Calu3 (cell line): Measurements from ENCODE around the gene SPTBN1. TPM values are rescaled to one million over a fixed set of nuclear protein-coding genes. Genes with fewer than 3 reads are reported as not detected.

Source experiments
- BruUV-seq: library from RNA; stranded (reverse); fragments of 400-500 nt; replicated peaks from 2 replicates; lab custom pipeline; 2021; lab: Mats Ljungman, UMichigan
- CTCF ChIA-PET: fragments of 300-600 bp; sonication (Branson Sonifier 250); formaldehyde crosslinking; loops from one replicate; lab custom pipeline; 2022; ENCODE audit warnings: antibody characterized with exemption; lab: Charles Lee
- DNase-seq: peaks from one replicate; pipeline ENCODE4 v3.0.0; 2022
- H3K27ac Mint-ChIP-seq: one replicate; pipeline ENCODE4 v1.8.0; 2022; ENCODE audit warnings: mixed read lengths; ENCODE audit not compliant: unreplicated experiment
- H3K27me3 Mint-ChIP-seq: one replicate; pipeline ENCODE4 v1.8.0; 2022; ENCODE audit warnings: mixed read lengths; ENCODE audit not compliant: unreplicated experiment
- H3K36me3 Mint-ChIP-seq: one replicate; pipeline ENCODE4 v1.8.0; 2022; ENCODE audit warnings: mild to moderate bottlenecking, moderate library complexity, mixed read lengths; ENCODE audit not compliant: insufficient read depth, unreplicated experiment
- H3K4me1 Mint-ChIP-seq: one replicate; pipeline ENCODE4 v1.8.0; 2022; ENCODE audit warnings: mild to moderate bottlenecking, low read depth, mixed read lengths; ENCODE audit not compliant: unreplicated experiment
- H3K4me3 Mint-ChIP-seq: one replicate; pipeline ENCODE4 v1.8.0; 2022; ENCODE audit warnings: mild to moderate bottlenecking, low read depth, moderate library complexity, mixed read lengths; ENCODE audit not compliant: unreplicated experiment
- H3K9me3 Mint-ChIP-seq: one replicate; pipeline ENCODE4 v1.8.0; 2022; ENCODE audit warnings: low read depth, mixed read lengths; ENCODE audit not compliant: unreplicated experiment
- CTCF ChIP-seq: fragments of 200-600 bp; IDR thresholded peaks from one replicate; pipeline ENCODE4 v1.8.0; 2022; ENCODE audit warnings: antibody characterized with exemption; ENCODE audit not compliant: unreplicated experiment
- intact Hi-C: fragments of 100-400 bp; cut with micrococcal nuclease; formaldehyde crosslinking; loops from one replicate; pipeline ENCODE4 v1.10.0; 2022; ENCODE audit not compliant: unreplicated experiment
- total RNA-seq: library from RNA; stranded (reverse); gene quantifications from 2 replicates; pipeline ENCODE4 v1.2.3, GENCODE V29; 2022

Gene SPTBN1
- total RNA-seq, 1 experiment from 2014 or later, result 611 TPM

GRCh38 chr2:54529935-54530334 is 73.8 kb downstream of the SPTBN1 start:
- Mint-ChIP-seq H3K4me1 (peaks cover 78% of the 10 kb centered on the region), H3K4me3 (no peak overlapping the region), H3K9me3 (no peaks in the 10 kb centered on the region), H3K36me3 (peaks cover 38% of the 10 kb centered on the region), H3K27me3 (no peaks in the 10 kb centered on the region), H3K27ac (peak overlapping the region; percentile 68)
- BruUV-seq, result no TSS peak
- no peak for TF ChIP-seq CTCF
- CTCF ChIA-PET, result interaction anchor here (0.6 kb wide), 1 partner anchor 334 kb away, joined by 8 read pairs; no protein-coding TSS in a partner anchor
- no peak for DNase-seq
- intact Hi-C loops, result loop anchor here (5.0 to 10.0 kb wide), 2 partner anchors 37 to 305 kb away; no protein-coding TSS in a partner anchor

GRCh38 chr2:54531558-54531957 is 75.4 kb downstream of the SPTBN1 start:
- peaks cover 38% of the 10 kb centered on the region for H3K36me3 Mint-ChIP-seq
- DNase-seq, result peak; percentile 68

GRCh38 chr2:54534221-54534620 is 78.1 kb downstream of the SPTBN1 start:
- BruUV-seq, result no TSS peak
- no peaks in the 10 kb centered on the region for H3K9me3 Mint-ChIP-seq
- CTCF ChIA-PET, result no interaction called here
- H3K27ac Mint-ChIP-seq, result peak overlapping the region; percentile 97
- H3K36me3 Mint-ChIP-seq, result peaks cover 43% of the 10 kb centered on the region
- no peak for TF ChIP-seq CTCF
- H3K27me3 Mint-ChIP-seq, result no peaks in the 10 kb centered on the region
- intact Hi-C loops, result loop anchor here (5.0 kb wide), 1 partner anchor 33 kb away; no protein-coding TSS in a partner anchor
- peaks cover 74% of the 10 kb centered on the region for H3K4me1 Mint-ChIP-seq
- H3K4me3 Mint-ChIP-seq, result no peak overlapping the region
- DNase-seq, result no peak

More at GRCh38 chr2:54531558-54531957, 75.4 kb downstream of the SPTBN1 start:
- Mint-ChIP-seq H3K9me3 (no peaks in the 10 kb centered on the region), H3K27ac (peak overlapping the region; percentile 97), H3K4me3 (peak overlapping the region; percentile 55), H3K27me3 (no peaks in the 10 kb centered on the region), H3K4me1 (peaks cover 83% of the 10 kb centered on the region)
- BruUV-seq, result no TSS peak
- intact Hi-C loops, result loop anchor here (1.0 to 5.0 kb wide), 2 partner anchors 15 to 36 kb away; no protein-coding TSS in a partner anchor
- no peak for TF ChIP-seq CTCF
- CTCF ChIA-PET, result interaction anchor here (0.6 to 2.5 kb wide), 8 partner anchors 9 to 425 kb away, joined by 3 to 8 read pairs (median 4); no protein-coding TSS in a partner anchor

- Mint-ChIP-seq H3K27me3 (no peaks in the 10 kb centered on the region), H3K4me3 (peak overlapping the region; percentile 5), H3K4me1 (peaks cover 71% of the 10 kb centered on the region), H3K36me3 (peaks cover 43% of the 10 kb centered on the region), H3K27ac (peak overlapping the region; percentile 97), H3K9me3 (no peaks in the 10 kb centered on the region)
- CTCF ChIA-PET, result no interaction called here
- no peak for DNase-seq
- intact Hi-C loops, result loop anchor here (5.0 kb wide), 1 partner anchor 33 kb away; no protein-coding TSS in a partner anchor
- BruUV-seq, result no TSS peak
- TF ChIP-seq CTCF, result no peak
Measured at GRCh38 chr2:54534625-54535024, 78.5 kb downstream of the SPTBN1 start.
